Measurements from ENCODE around the gene PDLIM3.

The PDLIM3 gene

GRCh38 chr4:185502386-185502785 lies 32.9 kb downstream of the PDLIM3 start:
- TF ChIP-seq EP300 (IDR thresholded peaks at IDR 0.05; ENCODE audit: borderline replicate concordance) (no peak), TAF1 (IDR thresholded peaks at IDR 0.05; ENCODE audit: low read depth) (no peak), CREB1 (IDR thresholded peaks at IDR 0.05; ENCODE audit: low read depth) (no peak), RAD21 (IDR thresholded peaks at IDR 0.05; ENCODE audit: low read depth) (no peak), YY1 (IDR thresholded peaks at IDR 0.05; ENCODE audit: low read depth) (no peak), EGR1 (IDR thresholded peaks at IDR 0.05) (no peak), CEBPB (IDR thresholded peaks at IDR 0.05) (no peak), MAX (IDR thresholded peaks at IDR 0.05) (no peak), FOXM1 (IDR thresholded peaks at IDR 0.05; ENCODE audit: borderline replicate concordance, low read depth) (no peak), ZBTB7A (IDR thresholded peaks at IDR 0.05; ENCODE audit: low read depth) (no peak), REST (IDR thresholded peaks at IDR 0.05; ENCODE audit: low read depth) (no peak), USF1 (IDR thresholded peaks at IDR 0.05) (no peak), TEAD4 (IDR thresholded peaks at IDR 0.05) (no peak), TCF12 (IDR thresholded peaks at IDR 0.05; ENCODE audit: low read depth) (no peak), NFIC (IDR thresholded peaks at IDR 0.05) (no peak)

GRCh38 chr4:185500576-185500975 lies 34.7 kb downstream of the PDLIM3 start:
- TF ChIP-seq USF1 (IDR thresholded peaks at IDR 0.05): no peak
- no peak for TF ChIP-seq MAX (IDR thresholded peaks at IDR 0.05)
- no peak for TF ChIP-seq REST (IDR thresholded peaks at IDR 0.05; ENCODE audit: low read depth)
- TF ChIP-seq CREB1 (IDR thresholded peaks at IDR 0.05; ENCODE audit: low read depth): no peak
- TF ChIP-seq FOXM1 (IDR thresholded peaks at IDR 0.05; ENCODE audit: borderline replicate concordance, low read depth): no peak
- no peak for TF ChIP-seq YY1 (IDR thresholded peaks at IDR 0.05; ENCODE audit: low read depth)
- no peak for TF ChIP-seq EGR1 (IDR thresholded peaks at IDR 0.05)
- no peak for TF ChIP-seq NFIC (IDR thresholded peaks at IDR 0.05)
- no peak for TF ChIP-seq EP300 (IDR thresholded peaks at IDR 0.05; ENCODE audit: borderline replicate concordance)
- no peak for TF ChIP-seq CEBPB (IDR thresholded peaks at IDR 0.05)
- TF ChIP-seq TCF12 (IDR thresholded peaks at IDR 0.05; ENCODE audit: low read depth): no peak
- no peak for TF ChIP-seq RAD21 (IDR thresholded peaks at IDR 0.05; ENCODE audit: low read depth)
- TF ChIP-seq ZBTB7A (IDR thresholded peaks at IDR 0.05; ENCODE audit: low read depth): no peak
- no peak for TF ChIP-seq TEAD4 (IDR thresholded peaks at IDR 0.05)
- no peak for TF ChIP-seq TAF1 (IDR thresholded peaks at IDR 0.05; ENCODE audit: low read depth)

- TF ChIP-seq TAF1 (IDR thresholded peaks at IDR 0.05; ENCODE audit: low read depth): no peak
Observed at GRCh38 chr4:185500035-185500434, 35.3 kb downstream of the PDLIM3 start.

GRCh38 chr4:185488650-185489049 lies 46.7 kb downstream of the PDLIM3 start:
- TF ChIP-seq USF1 (IDR thresholded peaks at IDR 0.05) (no peak), EP300 (IDR thresholded peaks at IDR 0.05; ENCODE audit: borderline replicate concordance) (no peak), CREB1 (IDR thresholded peaks at IDR 0.05; ENCODE audit: low read depth) (no peak), REST (IDR thresholded peaks at IDR 0.05; ENCODE audit: low read depth) (no peak), TCF12 (IDR thresholded peaks at IDR 0.05; ENCODE audit: low read depth) (no peak), RAD21 (IDR thresholded peaks at IDR 0.05; ENCODE audit: low read depth) (no peak), TAF1 (IDR thresholded peaks at IDR 0.05; ENCODE audit: low read depth) (no peak), NFIC (IDR thresholded peaks at IDR 0.05) (no peak), FOXM1 (IDR thresholded peaks at IDR 0.05; ENCODE audit: borderline replicate concordance, low read depth) (no peak), CEBPB (IDR thresholded peaks at IDR 0.05) (no peak), TEAD4 (IDR thresholded peaks at IDR 0.05) (no peak)
